Panc1 (cell line): ENCODE measurements around the gene CPEB2. TPM values are rescaled to one million over a fixed set of nuclear protein-coding genes. Genes with fewer than 3 reads are reported as not detected.
"Not testable (repeated sequence)": the region's sequence is repeated elsewhere in the genome, so short reads cannot be mapped to it uniquely, and the experiment has no call there.

Source experiments
- ATAC-seq: fragments of 200-7000 bp; cut with Tn5 transposase; 2 replicates; pipeline ENCODE4 v1.9.1; 2020; ENCODE audit warnings: mild to moderate bottlenecking, moderate library complexity
- BruUV-seq: library from RNA; stranded (reverse); fragments of 400-500 nt; replicated peaks from 2 replicates; lab custom pipeline; 2021; lab: Mats Ljungman, UMichigan
- CTCF ChIA-PET: fragments of 300-600 bp; sonication (Branson Sonifier 250); formaldehyde crosslinking; loops from one replicate; lab custom pipeline; 2022; ENCODE audit warnings: antibody characterized with exemption; lab: Charles Lee
- POLR2A ChIA-PET: fragments of 300-600 bp; sonication (Branson Sonifier 250); formaldehyde crosslinking; loops from one replicate; lab custom pipeline; 2022; ENCODE audit warnings: antibody characterized with exemption; lab: Charles Lee
- DNase-seq: peaks from one replicate; pipeline ENCODE4 v3.0.0-alpha.2; 2010; ENCODE audit warnings: low read depth, low spot score
- H3K27ac ChIP-seq: 2 replicates; pipeline ENCODE4 v1.5.1; 2011; ENCODE audit warnings: mild to moderate bottlenecking, low read length, inconsistent platforms
- H3K27me3 ChIP-seq: fragments of 200-500 bp; sonication (Bioruptor generic); 2 replicates; pipeline ENCODE4 v1.6.0; 2014; ENCODE audit warnings: low read length, inconsistent platforms; ENCODE audit not compliant: control insufficient read depth, insufficient read depth
- H3K36me3 ChIP-seq: fragments of 200-500 bp; sonication (Bioruptor generic); 2 replicates; pipeline ENCODE4 v1.5.1; 2014; ENCODE audit warnings: inconsistent platforms, mild to moderate bottlenecking, low read length, moderate library complexity; ENCODE audit not compliant: control insufficient read depth, insufficient read depth
- H3K4me1 ChIP-seq: 2 replicates; pipeline ENCODE4 v1.5.1; 2011; ENCODE audit warnings: inconsistent platforms, mild to moderate bottlenecking, low read length, moderate library complexity; ENCODE audit not compliant: control insufficient read depth, insufficient read depth
- H3K4me3 ChIP-seq, 2 experiments: 2 replicates each; pipeline ENCODE4 v1.5.1; 2011 to 2012; ENCODE audit warnings: low read depth in 2 of 2, low read length in 2 of 2, mild to moderate bottlenecking in 2 of 2, inconsistent platforms in 1 of 2, moderate library complexity in 1 of 2
- H3K9me3 ChIP-seq: fragments of 200-500 bp; sonication (Bioruptor generic); 2 replicates; pipeline ENCODE4 v1.5.1; 2014; ENCODE audit warnings: low read depth, mild to moderate bottlenecking, inconsistent platforms, low read length, moderate library complexity; ENCODE audit not compliant: control insufficient read depth, insufficient read depth
- POLR2AphosphoS5 ChIP-seq: IDR thresholded peaks from 2 replicates; pipeline ENCODE4 v1.6.1; 2012; ENCODE audit warnings: mild to moderate bottlenecking, low read depth, low read length, moderate library complexity
- REST ChIP-seq, 2 experiments: IDR thresholded peaks; 2 replicates each; pipeline ENCODE4 v1.6.1; 2011 to 2012; ENCODE audit warnings: low read depth in 2 of 2, control low read depth in 1 of 2, low read length in 1 of 2, mild to moderate bottlenecking in 1 of 2, moderate library complexity in 1 of 2; ENCODE audit not compliant: insufficient read depth in 1 of 2
- SIN3A ChIP-seq: IDR thresholded peaks from 2 replicates; pipeline ENCODE4 v1.6.1; 2012; ENCODE audit warnings: low read depth, mild to moderate bottlenecking, low read length, moderate library complexity, borderline replicate concordance; ENCODE audit not compliant: insufficient read depth
- TCF7L2 ChIP-seq: IDR thresholded peaks from 2 replicates; pipeline ENCODE4 v1.6.1; 2011; ENCODE audit warnings: mild to moderate bottlenecking, low read depth, low read length, inconsistent platforms
- in situ Hi-C: cut with HindIII; loops from 2 replicates; pipeline ENCODE4 v1.10.0; 2016; ENCODE audit warnings: low sequenced_read_pairs, low pct_unique_long_range_greater_than_20kb
- intact Hi-C: fragments of 100-400 bp; cut with micrococcal nuclease; formaldehyde crosslinking; loops from one replicate; pipeline ENCODE4 v1.10.0; 2022; ENCODE audit not compliant: unreplicated experiment
- total RNA-seq: library from RNA; stranded (reverse); gene quantifications from one replicate; pipeline ENCODE4 v1.2.1, GENCODE V29; 2021; ENCODE audit not compliant: unreplicated experiment
- TF ChIP-seq, protein P1 (sequence below): fragments of 450-650 bp; IDR thresholded peaks from 2 replicates; pipeline ENCODE4 v1.5.1; 2017; ENCODE audit warnings: mild to moderate bottlenecking

Gene CPEB2
- total RNA-seq, 1 experiment from 2014 or later, result 7.2 TPM

- H3K4me3 ChIP-seq, in situ Hi-C loops, H3K27me3 ChIP-seq, H3K36me3 ChIP-seq, CTCF ChIA-PET, H3K9me3 ChIP-seq, H3K27ac ChIP-seq, DNase-seq, POLR2A ChIA-PET, H3K4me1 ChIP-seq, intact Hi-C loops, BruUV-seq, ATAC-seq: not testable (repeated sequence)
Measured at GRCh38 chr4:15086259-15086658, 84.0 kb downstream of the CPEB2 start.

DNA sequence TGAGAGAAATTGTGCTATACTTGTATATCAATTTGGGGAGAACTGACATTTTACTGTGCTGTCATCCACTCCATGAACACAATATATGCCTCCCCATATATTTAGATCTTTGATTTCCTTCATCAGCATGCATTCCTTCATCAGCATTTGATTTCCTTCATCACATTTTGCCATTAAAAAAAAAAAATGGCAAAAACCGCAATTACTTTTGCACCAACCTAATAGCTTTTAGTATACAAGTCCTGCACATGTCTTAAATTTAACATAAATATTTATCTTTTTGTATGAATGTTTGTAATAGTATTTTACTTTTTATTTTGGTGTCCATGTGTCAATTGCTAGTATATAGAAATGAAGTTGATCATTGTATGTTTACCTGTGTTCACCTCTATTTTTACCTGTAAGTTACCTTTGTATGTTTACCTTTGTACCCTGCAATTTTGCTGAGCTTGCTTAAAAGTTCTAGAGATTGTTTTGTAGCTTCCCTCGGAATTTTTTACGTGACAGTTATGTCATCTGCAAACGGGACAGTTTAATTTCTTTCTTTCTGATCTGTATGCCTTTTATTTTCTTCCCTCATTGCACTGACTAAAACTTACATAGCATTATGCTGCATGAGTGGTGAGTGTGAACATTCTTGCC lies 86.2 kb downstream of the CPEB2 start:
- ATAC-seq, result no peak
- in situ Hi-C loops (no loop called here), intact Hi-C loops (no loop called here)
- no peak for DNase-seq
- CTCF ChIA-PET, result no interaction called here
- Histone ChIP-seq H3K27ac (no peak overlapping the region), H3K4me1 (no peaks in the 10 kb centered on the region), H3K27me3 (no peaks in the 10 kb centered on the region), H3K36me3 (no peaks in the 10 kb centered on the region), H3K9me3 (no peaks in the 10 kb centered on the region), H3K4me3 (no peak overlapping the region)
- POLR2A ChIA-PET, result no interaction called here
- TF ChIP-seq REST (IDR thresholded peaks at IDR 0.05; ENCODE audit: insufficient read depth in 1 of 2, low read depth in 2 of 2, low read length in 1 of 2) (no peak), POLR2AphosphoS5 (no peak), TCF7L2 (no peak), SIN3A (no peak)
- TF ChIP-seq, protein P1, sequence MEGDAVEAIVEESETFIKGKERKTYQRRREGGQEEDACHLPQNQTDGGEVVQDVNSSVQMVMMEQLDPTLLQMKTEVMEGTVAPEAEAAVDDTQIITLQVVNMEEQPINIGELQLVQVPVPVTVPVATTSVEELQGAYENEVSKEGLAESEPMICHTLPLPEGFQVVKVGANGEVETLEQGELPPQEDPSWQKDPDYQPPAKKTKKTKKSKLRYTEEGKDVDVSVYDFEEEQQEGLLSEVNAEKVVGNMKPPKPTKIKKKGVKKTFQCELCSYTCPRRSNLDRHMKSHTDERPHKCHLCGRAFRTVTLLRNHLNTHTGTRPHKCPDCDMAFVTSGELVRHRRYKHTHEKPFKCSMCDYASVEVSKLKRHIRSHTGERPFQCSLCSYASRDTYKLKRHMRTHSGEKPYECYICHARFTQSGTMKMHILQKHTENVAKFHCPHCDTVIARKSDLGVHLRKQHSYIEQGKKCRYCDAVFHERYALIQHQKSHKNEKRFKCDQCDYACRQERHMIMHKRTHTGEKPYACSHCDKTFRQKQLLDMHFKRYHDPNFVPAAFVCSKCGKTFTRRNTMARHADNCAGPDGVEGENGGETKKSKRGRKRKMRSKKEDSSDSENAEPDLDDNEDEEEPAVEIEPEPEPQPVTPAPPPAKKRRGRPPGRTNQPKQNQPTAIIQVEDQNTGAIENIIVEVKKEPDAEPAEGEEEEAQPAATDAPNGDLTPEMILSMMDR, result no peak
- no TSS peak for BruUV-seq

DNA sequence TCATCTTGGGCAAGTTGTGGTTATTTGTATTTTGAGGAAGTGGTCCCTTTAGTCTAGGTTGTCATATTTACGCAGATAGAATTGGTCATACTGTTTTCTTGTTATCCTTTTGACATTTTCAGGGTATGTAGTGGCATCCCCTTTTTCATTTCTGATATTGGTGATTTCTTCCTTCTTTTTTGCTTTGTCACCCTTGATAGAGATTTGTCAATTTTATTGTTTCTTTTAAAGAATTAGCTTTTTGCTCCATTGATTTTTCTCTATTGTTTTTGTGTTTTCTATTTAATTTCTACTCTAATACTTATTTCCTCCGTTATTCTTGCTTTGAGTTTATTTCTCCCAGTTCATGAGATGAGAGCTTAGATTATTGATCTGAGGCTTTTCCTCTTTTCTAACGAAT lies 87.7 kb downstream of the CPEB2 start:
- ATAC-seq (no peak), DNase-seq (no peak)
- ChIA-PET POLR2A (no interaction called here), CTCF (no interaction called here)
- in situ Hi-C loops (no loop called here), intact Hi-C loops (no loop called here)
- H3K27me3 ChIP-seq, result no peaks in the 10 kb centered on the region
- H3K27ac ChIP-seq, result no peak overlapping the region
- no peaks in the 10 kb centered on the region for H3K36me3 ChIP-seq
- no peak overlapping the region for H3K4me3 ChIP-seq
- TF ChIP-seq, protein P1, result no peak
- TF ChIP-seq REST (IDR thresholded peaks at IDR 0.05; ENCODE audit: insufficient read depth in 1 of 2, low read depth in 2 of 2, low read length in 1 of 2) (no peak), SIN3A (no peak), POLR2AphosphoS5 (no peak), TCF7L2 (no peak)
- no peaks in the 10 kb centered on the region for H3K4me1 ChIP-seq
- BruUV-seq, result no TSS peak
- no peaks in the 10 kb centered on the region for H3K9me3 ChIP-seq
